ENCODE measurements around the gene GPC6.

Gene GPC6

DNA sequence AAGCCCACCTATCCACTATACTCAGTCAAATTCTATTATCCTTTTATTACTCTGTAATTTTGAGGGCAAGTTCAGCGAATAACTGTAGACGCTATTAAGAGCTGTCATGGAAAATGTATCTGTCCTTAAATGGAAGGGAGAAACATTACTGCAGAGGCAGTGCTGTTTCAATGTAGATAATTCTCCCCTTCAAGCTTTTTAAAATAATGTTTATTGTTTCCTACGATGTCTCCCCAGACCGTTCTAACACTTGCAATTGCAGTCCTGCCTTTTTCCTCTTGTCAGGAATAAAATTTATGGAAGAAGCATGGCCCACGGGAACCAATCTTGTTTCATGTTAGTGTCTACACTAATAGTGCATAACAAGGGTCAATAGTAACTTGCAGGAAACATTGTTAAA is 159.5 kb downstream of the GPC6 start:
- DNase-seq, result no peak

DNA sequence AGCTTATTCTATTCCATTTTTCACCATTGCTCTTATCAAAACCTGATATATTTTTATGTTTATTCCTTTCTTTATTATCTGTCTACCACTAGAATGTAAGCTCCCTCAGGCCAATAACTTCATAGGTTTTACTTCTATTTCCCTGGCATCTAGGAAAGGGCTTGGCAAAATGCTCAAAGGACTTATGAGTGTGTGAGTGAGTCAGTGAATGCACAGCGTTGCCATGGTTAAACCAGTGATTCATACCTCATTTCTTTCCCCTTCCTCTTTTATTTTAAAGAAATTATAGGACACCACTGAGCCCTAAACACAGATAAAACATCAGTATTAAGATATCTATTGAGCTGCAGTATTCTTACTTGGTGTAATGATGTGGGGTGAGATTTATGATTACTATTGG is 162.1 kb downstream of the GPC6 start:
- no peak for DNase-seq

DNA sequence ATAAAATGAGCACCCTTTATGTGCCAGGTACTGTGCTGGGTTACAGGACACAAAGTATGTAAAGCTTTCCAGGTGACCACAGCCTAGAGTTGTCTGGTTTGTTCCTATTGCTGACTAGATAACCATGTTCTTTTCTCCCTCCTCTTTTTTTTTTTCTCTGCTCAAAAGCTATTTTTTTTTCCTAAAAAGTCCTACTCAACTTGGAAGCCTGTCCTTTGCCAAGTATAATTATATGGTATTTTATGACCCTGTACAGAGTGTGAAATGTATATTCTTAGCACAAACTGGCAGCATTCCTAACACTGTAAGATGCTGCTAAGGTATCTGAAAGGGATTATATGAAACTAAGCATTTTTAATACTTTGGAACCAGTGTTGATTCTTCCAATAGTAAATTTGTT is 171.0 kb downstream of the GPC6 start:
- no peak for DNase-seq

DNA sequence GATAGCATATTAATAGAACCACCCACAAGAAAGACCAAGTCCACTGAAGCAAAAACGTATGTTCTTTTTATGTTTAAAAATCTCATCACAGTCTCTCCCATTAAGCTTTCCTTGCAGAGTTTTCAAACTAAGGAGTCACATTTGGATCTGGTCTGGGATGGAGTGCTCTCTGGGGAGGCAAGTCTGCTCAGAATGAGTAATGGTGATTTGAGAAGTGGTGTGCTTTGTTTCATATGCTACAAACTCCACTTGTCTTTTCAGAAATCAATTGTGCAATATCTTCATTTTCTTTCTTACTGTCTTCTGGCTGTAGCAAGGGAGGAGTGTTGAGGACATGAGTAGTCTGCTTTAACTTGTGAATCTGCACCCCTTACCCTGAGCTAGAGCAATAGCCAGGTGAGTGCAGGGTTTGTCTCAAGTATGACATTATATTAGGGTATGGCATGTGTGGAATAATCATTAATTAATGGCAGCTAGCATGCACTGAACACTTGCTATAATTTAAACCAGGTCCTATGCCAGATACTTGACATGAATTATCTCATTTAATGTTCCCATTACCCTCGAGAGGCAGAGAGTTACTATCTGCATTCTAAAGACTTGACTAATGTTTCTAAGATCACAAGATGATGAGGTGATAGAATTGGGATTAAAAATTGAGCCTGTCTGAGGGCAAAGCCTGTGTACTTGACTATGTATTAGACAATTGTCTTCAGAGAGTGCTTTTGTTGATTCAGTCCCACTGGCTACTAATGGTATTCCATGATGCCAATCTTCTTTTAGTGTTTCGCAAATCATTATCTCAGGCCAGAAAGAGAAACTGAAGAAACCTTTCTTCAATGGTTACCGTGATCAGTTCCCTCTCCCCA is 171.8 kb downstream of the GPC6 start:
- no peak for DNase-seq

DNA sequence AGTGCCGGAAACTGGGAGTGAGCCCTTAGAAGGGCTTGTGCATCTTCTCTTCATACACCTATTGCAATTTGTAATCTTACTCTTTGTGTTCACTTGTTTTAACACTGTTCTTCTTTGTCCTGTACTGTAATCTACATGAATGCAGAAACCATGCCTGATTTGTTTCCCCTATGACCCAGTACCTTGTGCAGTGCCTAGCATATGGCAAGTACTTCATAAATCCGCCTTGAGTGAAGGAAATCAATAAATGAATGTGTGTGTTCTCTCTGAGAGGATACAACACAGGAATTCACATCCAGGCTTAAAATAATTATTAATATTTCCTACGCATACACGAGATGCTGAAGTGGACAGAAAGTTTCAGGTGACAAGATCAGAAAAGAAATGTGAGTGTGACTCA is 172.6 kb downstream of the GPC6 start:
- DNase-seq, result no peak

DNA sequence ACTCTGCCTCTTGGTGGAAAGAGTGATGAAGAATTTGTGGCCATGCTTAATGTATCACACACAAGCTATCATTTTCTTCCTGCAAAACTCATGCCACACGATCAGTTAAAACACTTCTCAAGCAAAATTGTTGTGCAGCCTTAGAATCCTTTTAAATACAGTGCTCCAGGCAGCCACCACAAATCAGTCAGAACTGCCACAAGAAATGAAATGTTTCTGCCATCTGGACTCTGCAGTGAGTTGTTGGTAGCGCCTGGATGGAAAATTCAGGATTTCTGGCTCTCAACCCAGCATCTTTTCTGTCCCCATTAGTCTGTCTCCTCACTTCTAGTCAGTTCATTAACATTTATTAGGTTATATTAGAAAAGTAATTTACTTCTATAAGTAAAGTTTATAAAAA is 179.5 kb downstream of the GPC6 start:
- DNase-seq, result no peak

DNA sequence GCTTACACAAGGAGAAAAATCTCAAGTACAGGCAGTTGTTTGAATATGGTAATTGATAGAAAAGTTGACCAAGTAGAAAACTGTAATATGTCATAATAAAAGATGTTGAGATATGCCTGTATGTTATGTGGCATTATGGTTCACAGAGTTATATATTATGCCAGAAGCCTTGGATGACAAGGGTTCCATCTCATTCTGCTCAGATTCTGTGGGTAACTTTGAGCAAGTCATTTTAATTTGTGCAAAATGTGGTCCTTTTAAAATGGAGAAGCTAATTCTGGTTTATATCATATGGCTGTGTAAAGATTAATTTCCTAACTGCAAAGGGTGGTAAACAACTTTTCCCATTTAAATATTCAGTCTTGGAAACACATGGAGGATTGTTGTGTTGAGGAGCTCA is 180.9 kb downstream of the GPC6 start:
- no peak for DNase-seq

DNA sequence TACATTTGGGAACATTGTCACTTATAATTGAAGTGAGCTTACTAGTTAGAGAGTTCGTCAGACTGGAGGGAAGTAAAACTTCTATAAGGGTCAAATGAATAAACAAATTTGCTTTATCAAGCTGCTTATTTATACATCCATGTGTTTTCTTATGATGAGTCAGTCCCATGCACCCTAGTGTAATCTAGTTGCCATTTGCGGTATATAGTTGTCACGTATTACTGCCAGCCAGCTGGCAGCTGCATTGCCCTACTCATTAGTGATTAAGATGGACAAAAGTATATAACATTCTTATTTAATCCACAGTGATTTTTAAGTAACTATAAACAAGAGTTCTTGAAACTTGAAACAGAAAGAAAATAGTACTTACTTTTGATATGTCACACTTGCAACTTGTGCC is 182.4 kb downstream of the GPC6 start:
- DNase-seq, result no peak

DNA sequence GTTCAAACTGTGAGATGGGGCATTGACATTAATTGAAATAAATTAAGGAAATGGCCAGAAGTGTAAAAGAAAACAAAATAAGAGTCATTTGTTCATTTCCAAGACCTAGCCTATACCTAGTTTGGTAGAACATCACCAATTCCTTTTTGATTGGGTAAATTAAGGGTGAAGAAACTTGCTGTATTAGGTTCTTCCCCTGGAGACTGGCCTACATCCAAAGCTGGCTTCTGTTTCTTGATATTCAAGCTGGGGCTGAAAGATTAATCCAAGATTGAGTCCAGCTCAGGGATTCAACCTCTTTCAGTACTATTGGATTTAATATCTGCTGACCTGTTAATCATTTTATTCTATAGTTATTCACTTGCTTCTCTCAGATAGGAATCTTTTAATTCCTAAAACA is 183.2 kb downstream of the GPC6 start:
- DNase-seq, result no peak

DNA sequence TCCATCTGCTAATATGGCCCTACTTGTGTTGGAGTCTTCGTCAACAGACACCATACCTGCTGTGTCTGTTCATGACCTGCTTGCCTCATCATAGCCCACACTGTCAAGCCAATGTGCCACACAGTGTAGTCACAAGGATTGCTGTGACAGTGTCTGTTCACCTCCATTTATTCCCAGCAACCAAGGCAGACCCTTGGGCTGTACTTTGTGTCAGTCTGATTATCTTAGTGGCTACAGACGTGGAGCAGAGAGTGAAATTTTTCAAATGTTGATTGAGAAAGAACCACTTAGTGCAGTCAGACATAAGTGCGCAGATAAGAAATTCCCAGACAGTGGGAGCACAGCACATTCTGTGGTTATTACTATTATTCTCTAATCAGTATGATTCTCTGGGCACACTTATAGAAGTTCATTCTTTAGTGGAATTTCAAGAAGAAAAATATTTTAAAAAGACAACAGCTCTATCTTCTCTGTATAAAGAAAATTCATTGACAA is 184.6 kb downstream of the GPC6 start:
- DNase-seq, result no peak

DNA sequence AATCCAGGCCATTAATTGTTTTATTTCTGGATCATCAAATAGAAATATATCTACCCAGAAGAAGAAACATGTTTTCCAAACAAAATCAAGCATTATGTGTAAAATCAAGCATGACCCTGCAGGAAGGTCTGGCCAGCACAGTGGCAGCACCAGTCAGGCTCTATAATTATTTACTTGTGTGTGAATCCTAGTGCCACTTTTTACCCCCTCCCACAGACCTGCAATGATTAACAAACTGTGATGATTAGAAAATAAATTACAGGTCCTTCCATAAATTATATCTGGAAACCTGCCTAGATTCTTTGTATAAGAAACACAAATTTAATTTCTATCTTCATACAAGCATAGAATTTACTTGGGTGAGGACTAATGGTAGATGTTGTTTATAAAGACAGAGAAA is 186.1 kb downstream of the GPC6 start:
- DNase-seq, result no peak

DNA sequence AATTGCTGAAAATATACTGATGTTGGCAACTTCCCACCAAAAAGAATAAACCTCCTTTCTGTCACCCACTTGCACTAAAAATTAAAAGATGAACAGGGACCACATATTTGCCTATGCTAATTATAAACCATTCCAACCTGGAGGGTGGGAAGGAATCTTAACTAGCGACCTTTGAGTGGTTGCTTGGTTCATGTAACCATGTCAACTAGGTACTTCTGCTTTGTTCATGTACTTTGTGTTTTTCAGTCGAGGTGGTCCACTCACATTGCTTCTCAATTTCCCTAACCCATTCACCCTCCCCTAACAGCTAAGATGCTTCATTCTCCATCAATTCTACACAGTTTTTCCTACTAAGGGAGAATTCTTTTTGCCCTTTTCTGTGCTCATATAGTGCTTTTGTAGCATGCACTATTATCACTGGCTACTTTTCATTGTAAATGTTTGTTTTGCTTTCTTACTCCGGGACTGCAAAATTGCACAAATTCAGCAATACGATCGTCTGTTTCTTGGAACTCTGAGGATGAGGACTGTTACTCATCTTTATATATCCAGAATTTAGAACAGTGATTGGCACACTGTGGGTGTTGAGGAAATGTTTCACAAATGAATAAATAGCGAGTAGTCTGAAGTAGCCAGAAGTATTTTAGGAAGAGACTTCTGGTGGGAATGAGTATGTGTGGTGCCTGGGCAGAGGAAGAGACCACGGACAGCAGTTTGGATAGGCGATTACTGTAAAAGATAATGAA is 187.5 kb downstream of the GPC6 start:
- DNase-seq, result no peak

DNA sequence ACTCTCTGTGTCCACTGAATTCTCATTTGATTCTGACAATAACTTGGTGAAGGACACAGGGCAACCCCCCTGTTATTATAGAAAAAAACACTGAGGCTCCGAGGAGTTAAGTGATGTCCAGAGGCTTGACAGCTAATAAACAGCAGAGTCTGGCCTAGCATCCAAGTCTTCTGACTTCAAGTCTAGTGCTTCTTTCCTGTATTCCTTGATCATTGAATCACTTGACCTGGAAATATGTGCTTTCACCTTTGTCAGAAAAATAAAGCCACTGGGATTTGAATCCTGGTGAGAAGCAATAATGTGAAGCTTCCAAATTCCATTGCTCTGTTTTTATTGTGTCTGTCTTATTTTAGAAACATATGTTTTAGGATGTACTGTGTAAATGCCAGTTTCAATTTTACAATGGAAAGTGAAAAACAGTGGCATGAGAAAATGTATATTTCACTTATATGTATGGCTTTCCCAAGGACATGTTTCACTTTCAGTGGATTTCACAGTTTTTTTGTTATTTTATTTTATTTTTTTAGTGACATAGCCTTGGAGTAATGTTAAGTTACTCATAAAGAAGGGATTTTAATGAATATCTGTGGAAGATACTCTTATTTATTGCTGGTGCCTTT is 190.2 kb downstream of the GPC6 start:
- no peak for DNase-seq

DNA sequence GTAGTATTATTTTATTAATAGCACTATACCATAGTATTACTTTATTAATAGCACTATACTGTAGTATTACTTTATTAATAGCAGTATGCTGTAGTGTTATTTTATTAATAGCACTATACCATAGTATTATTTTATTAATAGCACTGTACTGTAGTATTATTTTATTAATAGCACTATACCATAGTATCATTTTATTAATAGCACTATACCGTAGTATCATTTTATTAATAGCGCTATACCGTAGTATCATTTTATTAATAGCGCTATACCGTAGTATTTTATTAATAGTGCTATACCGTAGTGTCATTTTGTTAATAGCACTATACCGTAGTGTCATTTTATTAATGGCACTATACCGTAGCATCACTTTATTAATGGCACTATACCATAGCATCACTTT is 191.8 kb downstream of the GPC6 start:
- DNase-seq, result no peak

DNA sequence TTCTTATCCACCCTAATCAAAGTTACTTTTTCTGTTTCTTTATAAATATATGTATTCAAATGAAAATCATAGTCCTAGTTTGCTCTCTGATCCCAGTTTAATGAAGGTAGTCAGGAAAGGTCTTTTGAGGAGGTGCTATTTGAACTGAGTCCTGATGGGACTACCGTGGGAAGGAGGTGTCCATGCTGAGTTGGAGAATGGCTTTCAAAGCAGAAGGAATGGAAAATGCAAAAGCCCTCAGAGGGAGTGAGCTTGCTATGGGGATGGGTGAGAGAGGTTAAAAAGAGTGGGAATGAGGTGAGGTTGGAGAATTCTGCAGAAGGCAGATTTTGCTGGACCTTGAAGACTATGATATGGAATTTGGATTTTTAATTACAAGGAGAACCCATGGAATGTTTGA is 193.6 kb downstream of the GPC6 start:
- no peak for DNase-seq

DNA sequence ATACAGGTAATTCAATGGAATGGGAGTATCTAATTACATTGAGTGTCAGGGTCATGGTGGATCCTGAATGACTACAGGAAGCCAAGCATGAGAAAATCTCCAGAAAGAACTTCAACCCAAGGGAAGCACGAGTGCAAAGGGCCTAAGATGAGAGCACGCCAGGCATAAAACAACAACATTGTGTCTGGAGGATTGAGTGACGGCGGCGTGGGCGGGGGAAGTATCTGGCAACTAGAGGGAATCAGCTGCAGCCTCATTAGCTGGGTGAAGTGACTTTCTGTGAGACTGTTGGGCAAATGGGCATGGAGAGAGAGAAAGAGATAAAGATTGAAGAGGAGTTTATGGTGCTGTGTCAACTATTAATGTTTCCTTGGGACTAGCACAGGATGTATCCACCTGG is 194.3 kb downstream of the GPC6 start:
- no peak for DNase-seq

DNA sequence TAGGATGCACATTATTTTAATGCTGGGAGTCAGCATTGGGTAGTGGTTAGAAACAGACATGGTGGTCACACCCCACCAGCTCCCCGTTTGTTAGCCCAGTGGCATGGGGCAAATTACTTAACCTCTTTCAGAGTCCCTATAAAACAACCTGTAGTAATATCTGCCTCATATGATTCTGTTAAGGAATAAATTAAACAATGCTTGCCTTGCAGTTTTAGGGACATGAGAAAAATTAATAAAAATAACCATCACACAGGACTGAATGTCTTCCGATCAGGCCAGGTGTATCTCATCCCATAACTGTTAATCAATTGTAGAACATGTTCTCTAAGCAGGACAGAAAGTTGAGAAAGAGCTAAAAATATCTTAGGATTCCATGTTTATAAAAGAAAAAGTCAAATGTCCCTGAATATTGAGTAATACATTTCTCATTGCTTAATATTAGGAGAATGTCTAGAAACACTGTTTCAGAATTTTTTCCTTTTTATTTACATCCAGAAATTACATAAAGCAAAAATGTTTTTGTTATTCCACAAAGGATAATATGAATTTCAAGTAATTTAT is 196.5 kb downstream of the GPC6 start:
- DNase-seq, result no peak

DNA sequence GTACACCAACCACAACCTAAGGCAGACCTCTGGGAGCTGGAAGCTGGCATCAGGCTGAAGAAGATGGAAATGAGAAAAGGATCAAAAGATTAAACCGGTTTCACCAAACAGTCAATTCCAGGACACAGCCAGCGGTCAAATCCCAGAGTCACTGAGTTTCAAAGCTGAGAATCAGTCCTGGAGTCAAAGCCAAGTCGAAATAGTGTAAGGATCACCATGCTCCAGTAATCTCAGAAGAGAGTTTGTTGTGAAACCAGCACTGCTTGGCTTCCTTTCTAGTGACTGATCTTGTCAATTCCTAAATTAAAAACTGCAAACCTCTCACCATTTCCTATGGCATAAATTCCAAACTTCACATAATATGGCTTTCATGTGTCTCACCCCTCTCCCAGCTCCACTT is 198.8 kb downstream of the GPC6 start:
- DNase-seq, result no peak

DNA sequence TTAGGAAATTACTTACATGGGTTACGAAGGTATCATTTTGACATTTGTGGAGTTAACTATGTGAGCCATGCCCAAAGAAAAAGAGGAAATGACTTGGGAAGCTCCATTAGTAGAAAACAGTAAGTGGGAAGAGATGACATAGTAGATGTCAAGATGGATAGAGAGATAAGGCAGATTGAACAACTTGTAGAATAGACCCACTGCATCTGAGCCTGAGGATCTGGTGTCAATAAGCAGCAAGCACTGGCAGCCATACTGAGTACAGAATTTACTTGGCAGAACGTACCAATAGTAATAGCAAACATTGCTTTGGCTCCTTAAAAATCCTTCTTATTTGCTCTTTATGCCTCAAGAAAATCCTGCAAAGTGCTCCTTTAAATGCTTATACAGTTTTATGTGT is 203.8 kb downstream of the GPC6 start:
- DNase-seq, result no peak

DNA sequence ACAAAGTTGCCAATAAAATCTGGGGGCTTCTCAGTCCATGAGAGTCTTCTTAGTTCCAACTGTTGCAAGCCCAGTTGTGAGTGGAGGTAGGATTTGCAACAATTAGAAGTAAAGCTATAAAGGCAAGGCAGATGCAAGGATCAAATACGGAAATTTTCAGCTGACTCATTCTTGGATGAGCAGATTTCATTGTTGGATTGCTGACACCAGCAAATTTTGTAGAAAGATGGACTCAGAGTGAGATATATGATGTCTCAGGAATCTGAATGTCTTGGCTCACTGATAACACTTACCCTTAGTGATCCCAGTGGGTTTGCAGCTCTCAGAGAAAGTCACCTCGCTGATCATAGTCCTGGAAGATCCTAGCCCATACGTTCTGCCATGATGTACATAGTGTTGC is 209.0 kb downstream of the GPC6 start:
- no peak for DNase-seq

DNA sequence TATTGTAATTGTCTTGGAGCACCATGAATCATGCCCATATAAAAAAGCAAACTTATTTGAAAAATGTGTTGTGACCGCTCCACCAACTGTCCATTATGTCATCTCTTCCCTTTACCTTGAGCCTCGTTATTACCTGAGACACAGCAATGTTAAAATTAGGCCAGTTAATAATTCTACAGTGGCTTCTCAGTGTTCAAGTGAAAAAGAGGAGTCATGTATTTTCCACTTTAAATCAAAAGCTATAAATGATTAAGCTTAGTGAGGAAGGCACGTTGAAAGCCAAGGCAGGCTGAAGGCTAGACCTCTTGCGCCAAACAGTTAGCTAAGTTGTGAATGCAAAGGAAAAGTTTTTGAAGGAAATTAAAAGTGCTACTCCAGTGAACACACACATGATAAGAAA is 210.5 kb downstream of the GPC6 start:
- no peak for DNase-seq

DNA sequence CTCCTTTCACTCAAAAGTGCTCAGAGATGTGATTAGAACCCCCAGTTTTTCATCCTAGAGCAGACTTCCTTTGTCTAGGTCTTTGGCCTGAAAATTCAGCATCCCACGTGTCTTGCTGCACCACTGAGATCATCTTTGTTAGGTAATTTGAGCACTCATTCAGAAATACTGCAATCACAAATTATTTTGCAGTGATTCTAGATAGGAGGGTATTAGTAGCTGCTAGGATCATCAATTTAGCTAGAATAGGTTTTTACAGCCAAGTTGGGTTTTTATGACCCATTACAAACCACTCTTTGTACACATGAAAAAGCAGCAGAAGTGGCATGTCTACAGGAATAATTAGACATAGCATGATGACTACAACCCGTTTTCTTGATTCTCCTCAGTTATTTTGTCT is 219.6 kb downstream of the GPC6 start:
- no peak for DNase-seq

DNA sequence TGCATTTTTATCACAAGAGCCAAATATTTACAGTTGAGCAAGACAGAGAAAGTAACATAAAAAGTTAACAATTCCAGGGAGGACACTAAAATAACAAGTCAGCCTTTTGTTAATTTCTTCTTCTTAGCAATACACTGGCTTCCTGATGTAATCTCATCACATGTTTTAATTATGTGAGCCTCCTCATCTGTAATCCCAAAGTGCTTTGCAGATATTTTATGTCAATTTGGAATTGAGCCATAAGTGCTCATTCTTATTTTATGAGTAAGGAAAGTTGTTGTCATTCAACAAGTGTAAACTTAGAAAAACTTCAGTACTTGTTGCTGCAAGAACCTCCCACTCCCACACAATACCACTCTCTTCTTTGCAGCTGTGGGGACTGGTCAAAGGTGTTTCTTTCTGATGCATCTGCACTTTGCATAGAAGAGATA is 223.6 kb downstream of the GPC6 start:
- no peak for DNase-seq

DNA sequence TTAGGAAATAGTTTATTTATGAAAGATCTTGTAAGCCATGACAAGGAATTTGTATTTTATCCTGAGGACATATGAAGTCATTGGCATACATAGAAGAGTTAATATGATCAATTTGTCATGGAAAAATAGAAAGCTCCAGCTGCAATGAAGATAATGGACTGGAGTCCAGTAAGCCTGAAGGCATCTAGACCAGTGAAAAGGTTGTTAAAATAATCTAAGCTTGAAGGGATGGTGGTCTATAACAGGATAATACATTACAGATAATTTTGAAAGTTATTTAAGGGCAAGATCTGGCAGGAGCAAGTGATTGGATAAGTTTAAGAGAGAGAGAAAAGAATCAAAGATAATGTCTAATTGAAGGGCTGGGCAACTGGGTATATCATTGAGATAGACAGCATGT is 224.2 kb downstream of the GPC6 start:
- DNase-seq, result no peak

Data from stimulated activated CD4-positive, alpha-beta T cell treated with anti-CD3 and anti-CD28 coated beads, Interleukin-4, amount 100 ng/mL, for 24 hours (primary cell).